GM12872 (cell line): ENCODE data around the gene MREG.

Experiments
- CTCF ChIP-seq: IDR thresholded peaks from 3 replicates; pipeline ENCODE4 v1.5.1; 2011; ENCODE audit warnings: low read depth, mild to moderate bottlenecking, low read length, moderate library complexity; ENCODE audit not compliant: insufficient read depth

The MREG gene

GRCh38 chr2:215946586-215946985, 66.8 kb downstream of the MREG start:
- TF ChIP-seq CTCF: no peak

- TF ChIP-seq CTCF: no peak
These were observed 71.2 kb downstream of the MREG start for GRCh38 chr2:215942194-215942593.

- TF ChIP-seq CTCF: no peak
These were observed 71.6 kb downstream of the MREG start for GRCh38 chr2:215941726-215942125.

GRCh38 chr2:215940645-215941184, 72.6 kb downstream of the MREG start:
- TF ChIP-seq CTCF: no peak

DNA sequence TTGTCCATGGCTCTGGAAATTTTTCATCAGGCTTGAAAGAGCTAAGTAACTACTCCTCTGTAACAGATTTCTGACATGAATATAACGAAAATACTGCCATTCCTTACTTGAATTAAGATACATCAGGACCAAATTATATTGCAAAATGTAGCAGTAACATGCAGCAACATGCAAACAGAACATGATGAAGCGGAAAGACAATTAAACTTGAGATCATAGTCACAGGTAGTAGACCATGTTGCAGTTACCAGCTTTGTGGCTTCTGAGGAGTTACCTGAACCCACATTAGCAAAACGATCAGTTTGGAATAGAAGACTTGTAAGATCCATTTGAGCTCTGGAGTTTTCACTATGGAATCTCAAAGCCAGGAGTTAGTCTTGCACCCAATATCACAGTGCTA, 76.2 kb downstream of the MREG start:
- TF ChIP-seq CTCF: no peak

DNA sequence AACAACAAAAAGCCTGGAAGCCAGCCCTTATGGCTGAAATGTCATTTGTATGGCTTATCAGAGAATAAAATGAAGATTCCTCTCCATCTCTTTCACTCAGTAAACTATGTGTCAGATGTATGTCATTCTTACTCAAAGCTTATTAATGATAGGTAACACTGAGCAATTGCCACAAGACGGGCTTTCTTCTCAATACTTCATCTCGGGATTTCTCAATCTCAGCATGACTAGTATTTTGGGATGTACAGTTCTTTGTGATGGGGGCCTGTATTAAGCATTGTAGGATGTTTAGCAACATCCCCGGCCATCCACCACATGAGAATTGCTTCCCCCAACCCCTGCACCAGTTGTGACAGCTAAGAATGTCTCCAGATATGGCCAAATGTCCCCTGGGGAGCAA, 80.2 kb downstream of the MREG start:
- TF ChIP-seq CTCF: no peak

- peak; percentile 94 for TF ChIP-seq CTCF
These were observed 82.0 kb downstream of the MREG start for GRCh38 chr2:215931256-215931903.
